Left lobe of liver (tissue), 2 donors: Measurements from ENCODE around the gene ADAMTS17. TPM values are rescaled to one million over a fixed set of nuclear protein-coding genes. Genes with fewer than 3 reads are reported as not detected.

Experiments
- ATAC-seq: fragments of 200-7000 bp; cut with Tn5 transposase; one replicate; pipeline ENCODE4 v1.9.1; 2020; ENCODE audit warnings: mild to moderate bottlenecking, moderate library complexity
- DNase-seq: peaks from one replicate; pipeline ENCODE4 v3.0.0-alpha.2; 2020; ENCODE audit warnings: low spot score
- total RNA-seq: library from RNA; stranded (reverse); gene quantifications from one replicate; pipeline ENCODE4 v1.2.1, GENCODE V29; 2021
- donor health status: DM: no; HTN: no; CAD: no; lungs with moderate emphysema.
- donor health status: DM: no; HTN: yes; CAD: no.

The ADAMTS17 gene
- total RNA-seq, 1 donor from 2014 or later, result 22.4 TPM

GRCh38 chr15:100281096-100281917 lies 60.5 kb downstream of the ADAMTS17 start:
- DNase-seq, result no peak
- ATAC-seq, result no peak

GRCh38 chr15:100279849-100280248 lies 61.9 kb downstream of the ADAMTS17 start:
- no peak for ATAC-seq

GRCh38 chr15:100279446-100279845 lies 62.3 kb downstream of the ADAMTS17 start:
- ATAC-seq (no peak), DNase-seq (no peak)

More at GRCh38 chr15:100279849-100280248, 61.9 kb downstream of the ADAMTS17 start:
- no peak for DNase-seq

GRCh38 chr15:100278596-100279380 lies 63.0 kb downstream of the ADAMTS17 start:
- DNase-seq (no peak), ATAC-seq (no peak)

GRCh38 chr15:100277087-100277855 lies 64.5 kb downstream of the ADAMTS17 start:
- DNase-seq, result no peak

GRCh38 chr15:100276506-100276905 lies 65.3 kb downstream of the ADAMTS17 start:
- no peak for DNase-seq
- ATAC-seq, result no peak

More at GRCh38 chr15:100277087-100277855, 64.5 kb downstream of the ADAMTS17 start:
- no peak for ATAC-seq

- DNase-seq (no peak), ATAC-seq (no peak)
These were observed 66.1 kb downstream of the ADAMTS17 start for GRCh38 chr15:100275641-100276040.

- DNase-seq (no peak), ATAC-seq (no peak)
These were observed 71.9 kb downstream of the ADAMTS17 start for GRCh38 chr15:100269831-100270230.

GRCh38 chr15:100266166-100266565 lies 75.6 kb downstream of the ADAMTS17 start:
- DNase-seq (no peak), ATAC-seq (no peak)

- ATAC-seq (no peak), DNase-seq (no peak)
These were observed 76.1 kb downstream of the ADAMTS17 start for GRCh38 chr15:100265641-100266035.

GRCh38 chr15:100264994-100265640 lies 76.7 kb downstream of the ADAMTS17 start:
- ATAC-seq (no peak), DNase-seq (no peak)

GRCh38 chr15:100263721-100264455 lies 77.9 kb downstream of the ADAMTS17 start:
- ATAC-seq (no peak), DNase-seq (no peak)

- DNase-seq (no peak), ATAC-seq (no peak)
These were observed 78.7 kb downstream of the ADAMTS17 start for GRCh38 chr15:100263031-100263430.

- DNase-seq, result no peak
- ATAC-seq, result no peak
These were observed 80.2 kb downstream of the ADAMTS17 start for GRCh38 chr15:100261302-100262240.

GRCh38 chr15:100259266-100259665 lies 82.5 kb downstream of the ADAMTS17 start:
- no peak for DNase-seq
- ATAC-seq, result no peak

- no peak for DNase-seq
These were observed 84.7 kb downstream of the ADAMTS17 start for GRCh38 chr15:100256970-100257650.

GRCh38 chr15:100256101-100256969 lies 85.4 kb downstream of the ADAMTS17 start:
- ATAC-seq (no peak), DNase-seq (no peak)

More at GRCh38 chr15:100256970-100257650, 84.7 kb downstream of the ADAMTS17 start:
- no peak for ATAC-seq
